Measurements from ENCODE around the gene TMEM115. TPM values are rescaled to one million over a fixed set of nuclear protein-coding genes. Genes with fewer than 3 reads are reported as not detected.

Gene TMEM115
- total and polyA plus RNA-seq, 2 of the 4 experiments (the other 2 are of a cell fraction), result 35.3 to 47.3 TPM

GRCh38 chr3:50382722-50383121 lies 23.4 kb upstream of the TMEM115 start:
- H2BK20ac ChIP-seq (ENCODE audit: low read depth, low read length), result no peak overlapping the region
- dilution Hi-C loops (cut with HindIII; ENCODE audit: low sequenced_read_pairs, unreplicated experiment), result no loop called here
- TF ChIP-seq RFX5 (IDR thresholded peaks at IDR 0.05; ENCODE audit: low read depth, low read length), result no peak
- TF ChIP-seq RAD21 (IDR thresholded peaks at IDR 0.05; ENCODE audit: low read length), result no peak
- TF ChIP-seq CHD1 (IDR thresholded peaks at IDR 0.05; ENCODE audit: low read depth, low read length), result no peak
- no peak for TF ChIP-seq CTCF (conservative IDR thresholded peaks at IDR 0.05; ENCODE audit: low read depth, low read length)
- TF ChIP-seq SMC3 (IDR thresholded peaks at IDR 0.05; ENCODE audit: low read depth, low read length), result no peak
- no peak for TF ChIP-seq ELK1 (IDR thresholded peaks at IDR 0.05; ENCODE audit: borderline replicate concordance, low read depth, low read length)
- no peak for TF ChIP-seq FOS (IDR thresholded peaks at IDR 0.05; ENCODE audit: low read depth, low read length)
- no peak for TF ChIP-seq MAZ (IDR thresholded peaks at IDR 0.05; ENCODE audit: borderline replicate concordance, low read depth, low read length)
- TF ChIP-seq BHLHE40 (IDR thresholded peaks at IDR 0.05; ENCODE audit: low read depth, low read length), result no peak
- no peak for TF ChIP-seq USF2 (IDR thresholded peaks at IDR 0.05; ENCODE audit: low read depth, low read length)
- TF ChIP-seq NFE2L2 (IDR thresholded peaks at IDR 0.05; ENCODE audit: low read depth, low read length), result no peak
- TF ChIP-seq MXI1 (IDR thresholded peaks at IDR 0.05; ENCODE audit: borderline replicate concordance, low read depth, low read length), result no peak
- no peak for TF ChIP-seq RCOR1 (IDR thresholded peaks at IDR 0.05; ENCODE audit: insufficient replicate concordance, low read length)
- TF ChIP-seq MAFK (IDR thresholded peaks at IDR 0.05; ENCODE audit: low read depth, low read length), result no peak
- TF ChIP-seq POLR2A (IDR thresholded peaks at IDR 0.05; ENCODE audit: low read depth, low read length), result no peak
- TF ChIP-seq CEBPB (IDR thresholded peaks at IDR 0.05; ENCODE audit: low read depth, low read length), result no peak
- in situ Hi-C loops (cut with MboI; ENCODE audit: low sequenced_read_pairs), result no loop called here
- 0% methylated on average over 1 of the region's 12 CpGs; no CpG with 5 or more reads in 1 of the 2 experiments for WGBS, 2 experiments (ENCODE audit: extremely low coverage in 2 of 2, insufficient read length in 1 of 2)
- H3K9ac ChIP-seq (ENCODE audit: low read depth, low read length), result no peak overlapping the region
- H3K18ac ChIP-seq (ENCODE audit: low read depth, low read length), result no peak overlapping the region
- no peak overlapping the region for H2AK5ac ChIP-seq (ENCODE audit: low read depth, low read length)
- no peaks in the 10 kb centered on the region for H3K4me1 ChIP-seq (ENCODE audit: control insufficient read depth, insufficient read depth, low read length)
- no peak overlapping the region for H2AK9ac ChIP-seq (replicated peaks; ENCODE audit: low read depth, low read length, poor library complexity)
- no TSS peak for BruUV-seq (replicated peaks)
- no peak overlapping the region for H3K56ac ChIP-seq (ENCODE audit: extremely low read depth, insufficient read depth, low read length)
- ChIA-PET CTCF (no interaction called here), POLR2A (ENCODE audit: unreplicated experiment) (no interaction called here)
- H3K4ac ChIP-seq (ENCODE audit: low read depth, low read length), result no peak overlapping the region
- intact Hi-C loops (cut with micrococcal nuclease), result no loop called here
- no peak overlapping the region for H4K5ac ChIP-seq (ENCODE audit: low read depth, low read length)
- no peak overlapping the region for H3K4me3 ChIP-seq (ENCODE audit: insufficient read depth, low read depth, low read length)
- no peak overlapping the region for H3K14ac ChIP-seq (replicated peaks; ENCODE audit: low read depth, low read length)
- no peak overlapping the region for H3K4me2 ChIP-seq (ENCODE audit: low read depth, low read length)
- H3K79me1 ChIP-seq (ENCODE audit: low read depth in 1 of 2, low read length in 2 of 2), result no peaks in the 10 kb centered on the region
- H2BK5ac ChIP-seq (ENCODE audit: low read depth, low read length, poor library complexity, severe bottlenecking), result no peak overlapping the region
- H3K27me3 ChIP-seq (ENCODE audit: control insufficient read depth, insufficient read depth, low read length), result peaks cover 46% of the 10 kb centered on the region
- no peak for DNase-seq
- H3K9me3 ChIP-seq (ENCODE audit: control insufficient read depth, insufficient read depth, low read length), result no peaks in the 10 kb centered on the region
- H2BK120ac ChIP-seq (ENCODE audit: low read depth, low read length), result no peak overlapping the region
- no peaks in the 10 kb centered on the region for H4K20me1 ChIP-seq (ENCODE audit: insufficient read depth, low read length)
- no peak overlapping the region for H3K27ac ChIP-seq (ENCODE audit: insufficient read depth, low read length)
- H2BK15ac ChIP-seq (ENCODE audit: low read depth, low read length), result no peak overlapping the region
- no peak overlapping the region for H4K8ac ChIP-seq (ENCODE audit: low read depth in 2 of 2, low read length in 2 of 2)
- ATAC-seq (ENCODE audit: low read depth), result no peak
- H3K23ac ChIP-seq (ENCODE audit: low read depth, low read length), result no peak overlapping the region
- H3K9me1 ChIP-seq (ENCODE audit: insufficient read depth, low read length), result no peaks in the 10 kb centered on the region
- H4K91ac ChIP-seq (ENCODE audit: insufficient read depth, low read depth, low read length), result no peak overlapping the region
- H2AFZ ChIP-seq (replicated peaks; ENCODE audit: low read length, poor library complexity), result no peak overlapping the region
- no peaks in the 10 kb centered on the region for H3K36me3 ChIP-seq (ENCODE audit: control insufficient read depth, insufficient read depth, low read length)
